Effector memory CD8-positive, alpha-beta T cell (primary cell): ENCODE results near the gene BMF.

Experiments used
- ATAC-seq: fragments of 150-1000 bp; cut with Tn5 transposase; replicated peaks from 2 replicates; pipeline ENCODE4 v1.10.0; 2021; ENCODE audit warnings: mild to moderate bottlenecking, moderate library complexity
- DNase-seq, 3 experiments: peaks; one replicate each; pipeline ENCODE4 v3.0.0; 2021
- H3K27ac Mint-ChIP-seq, 2 donors: one replicate each; pipeline ENCODE4 v1.8.0; 2022; ENCODE audit warnings: mild to moderate bottlenecking in 2 of 2, mixed read lengths in 2 of 2, moderate library complexity in 2 of 2
- H3K27me3 Mint-ChIP-seq, 2 donors: one replicate each; pipeline ENCODE4 v1.8.0; 2022; ENCODE audit warnings: mixed read lengths in 2 of 2
- H3K36me3 Mint-ChIP-seq: one replicate; pipeline ENCODE4 v1.8.0; 2022; ENCODE audit warnings: mild to moderate bottlenecking, moderate library complexity, mixed read lengths; ENCODE audit not compliant: insufficient read depth
- H3K4me1 Mint-ChIP-seq, 2 donors: one replicate each; pipeline ENCODE4 v1.8.0; 2022; ENCODE audit warnings: low read depth in 2 of 2, mixed read lengths in 2 of 2
- H3K4me3 Mint-ChIP-seq, 2 donors: one replicate each; pipeline ENCODE4 v1.8.0; 2022; ENCODE audit warnings: mild to moderate bottlenecking in 2 of 2, mixed read lengths in 2 of 2, moderate library complexity in 2 of 2
- H3K9me3 Mint-ChIP-seq, 2 donors: one replicate each; pipeline ENCODE4 v1.8.0; 2022; ENCODE audit warnings: mixed read lengths in 2 of 2

BMF gene

GRCh38 chr15:40055576-40056293 lies 52.9 kb downstream of the BMF start:
- peaks cover 40 to 54% of the 10 kb centered on the region in 2 donors for H3K4me1 Mint-ChIP-seq
- ATAC-seq = no peak
- H3K27me3 Mint-ChIP-seq = no peaks in the 10 kb centered on the region

GRCh38 chr15:40054855-40055575 lies 53.7 kb downstream of the BMF start:
- Mint-ChIP-seq H3K4me1 (peaks cover 42 to 58% of the 10 kb centered on the region in 2 donors), H3K9me3 (no peaks in the 10 kb centered on the region), H3K27me3 (no peaks in the 10 kb centered on the region), H3K4me3 (peak overlapping the region; percentile 70 to 77), H3K27ac (peak overlapping the region; percentile 67 to 88), H3K36me3 (peaks cover 7% of the 10 kb centered on the region)
- ATAC-seq (peak; percentile 63), DNase-seq (no peak)

More at GRCh38 chr15:40055576-40056293, 52.9 kb downstream of the BMF start:
- H3K9me3 Mint-ChIP-seq = no peaks in the 10 kb centered on the region
- peaks cover 4% of the 10 kb centered on the region for H3K36me3 Mint-ChIP-seq
- peak overlapping the region in 1 of 2 donors; percentile 77 for H3K4me3 Mint-ChIP-seq
- DNase-seq = no peak
- H3K27ac Mint-ChIP-seq = peak overlapping the region; percentile 67 to 88

DNA sequence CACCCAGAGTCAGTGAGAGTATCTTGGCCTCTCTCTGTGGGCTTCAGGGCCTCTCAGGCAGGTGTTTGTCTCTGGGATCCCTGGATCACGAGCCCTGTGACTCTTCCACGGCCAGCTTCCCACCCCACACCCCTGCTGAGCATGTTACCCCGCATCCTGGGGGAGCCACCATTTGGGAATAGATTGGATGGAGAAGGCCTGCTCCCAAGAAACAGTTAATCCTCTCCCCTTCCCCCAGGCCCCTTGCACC lies 54.1 kb downstream of the BMF start:
- H3K36me3 Mint-ChIP-seq = peaks cover 8% of the 10 kb centered on the region
- H3K4me3 Mint-ChIP-seq = peak overlapping the region; percentile 70 to 77
- no peaks in the 10 kb centered on the region for H3K9me3 Mint-ChIP-seq
- no peaks in the 10 kb centered on the region for H3K27me3 Mint-ChIP-seq
- DNase-seq (no peak), ATAC-seq (no peak)
- H3K27ac Mint-ChIP-seq = peak overlapping the region; percentile 41 to 88
- peaks cover 47 to 61% of the 10 kb centered on the region in 2 donors for H3K4me1 Mint-ChIP-seq

- DNase-seq = no peak
- peaks cover 10% of the 10 kb centered on the region for H3K36me3 Mint-ChIP-seq
- H3K9me3 Mint-ChIP-seq = no peaks in the 10 kb centered on the region
- H3K4me1 Mint-ChIP-seq = peaks cover 52 to 64% of the 10 kb centered on the region in 2 donors
- H3K27me3 Mint-ChIP-seq = no peaks in the 10 kb centered on the region
- H3K4me3 Mint-ChIP-seq = peak overlapping the region; percentile 70 to 77
- peak overlapping the region; percentile 41 to 88 for H3K27ac Mint-ChIP-seq
- ATAC-seq = no peak
Measured at GRCh38 chr15:40053831-40054604, 54.7 kb downstream of the BMF start.

- Mint-ChIP-seq H3K9me3 (no peaks in the 10 kb centered on the region), H3K4me1 (peaks cover 52 to 63% of the 10 kb centered on the region in 2 donors), H3K4me3 (peak overlapping the region; percentile 7 to 54), H3K27me3 (no peaks in the 10 kb centered on the region), H3K27ac (peak overlapping the region in 1 of 2 donors; percentile 41), H3K36me3 (peaks cover 12% of the 10 kb centered on the region)
- DNase-seq (no peak), ATAC-seq (no peak)
Measured at GRCh38 chr15:40053079-40053830, 55.4 kb downstream of the BMF start.

DNA sequence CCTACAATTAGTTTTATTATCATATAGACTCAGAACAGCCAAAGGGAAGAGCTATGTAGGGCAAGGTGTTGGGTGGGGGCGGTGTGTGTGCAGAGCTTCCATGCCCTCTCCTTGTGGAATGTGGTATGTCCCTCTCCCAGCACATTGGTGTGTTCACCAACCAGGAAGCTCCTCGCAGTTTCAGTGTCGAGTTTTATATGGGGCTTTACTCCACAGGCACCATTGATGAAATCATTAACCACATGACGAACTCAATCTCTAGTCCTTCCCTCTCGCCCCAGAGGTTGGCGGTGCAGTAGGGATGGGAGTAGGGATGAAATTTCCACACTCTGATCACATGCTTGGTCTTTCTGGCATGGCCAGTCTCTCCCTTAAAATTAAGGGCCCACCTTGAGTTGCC lies 56.1 kb downstream of the BMF start:
- peaks cover 52 to 63% of the 10 kb centered on the region in 2 donors for H3K4me1 Mint-ChIP-seq
- DNase-seq = no peak
- H3K27me3 Mint-ChIP-seq = no peaks in the 10 kb centered on the region
- no peaks in the 10 kb centered on the region for H3K9me3 Mint-ChIP-seq
- H3K36me3 Mint-ChIP-seq = peaks cover 15% of the 10 kb centered on the region
- H3K27ac Mint-ChIP-seq = peak overlapping the region in 1 of 2 donors; percentile 92
- no peak for ATAC-seq
- H3K4me3 Mint-ChIP-seq = peak overlapping the region in 1 of 2 donors; percentile 54

GRCh38 chr15:40051616-40052415 lies 56.9 kb downstream of the BMF start:
- H3K4me1 Mint-ChIP-seq = peaks cover 54 to 65% of the 10 kb centered on the region in 2 donors
- no peak for DNase-seq
- H3K27ac Mint-ChIP-seq = peak overlapping the region in 1 of 2 donors; percentile 92
- peaks cover 15% of the 10 kb centered on the region for H3K36me3 Mint-ChIP-seq
- no peaks in the 10 kb centered on the region for H3K27me3 Mint-ChIP-seq
- no peaks in the 10 kb centered on the region for H3K9me3 Mint-ChIP-seq
- no peak overlapping the region for H3K4me3 Mint-ChIP-seq
- no peak for ATAC-seq

GRCh38 chr15:40050788-40051470 lies 57.8 kb downstream of the BMF start:
- Mint-ChIP-seq H3K36me3 (peaks cover 15% of the 10 kb centered on the region), H3K4me1 (peaks cover 54 to 65% of the 10 kb centered on the region in 2 donors), H3K27ac (peak overlapping the region; percentile 38 to 92), H3K9me3 (no peaks in the 10 kb centered on the region), H3K27me3 (no peaks in the 10 kb centered on the region), H3K4me3 (no peak overlapping the region)
- DNase-seq = no peak
- peak; percentile 24 for ATAC-seq

- no peaks in the 10 kb centered on the region for H3K27me3 Mint-ChIP-seq
- H3K4me1 Mint-ChIP-seq = peaks cover 47 to 57% of the 10 kb centered on the region in 2 donors
- peaks cover 15% of the 10 kb centered on the region for H3K36me3 Mint-ChIP-seq
- H3K9me3 Mint-ChIP-seq = no peaks in the 10 kb centered on the region
- ATAC-seq = no peak
- no peak for DNase-seq
- peak overlapping the region; percentile 89 to 94 for H3K27ac Mint-ChIP-seq
- peak overlapping the region; percentile 62 to 71 for H3K4me3 Mint-ChIP-seq
Measured at GRCh38 chr15:40048926-40049475, 59.7 kb downstream of the BMF start.

- no peaks in the 10 kb centered on the region for H3K27me3 Mint-ChIP-seq
- peaks cover 41 to 51% of the 10 kb centered on the region in 2 donors for H3K4me1 Mint-ChIP-seq
- H3K27ac Mint-ChIP-seq = peak overlapping the region; percentile 89 to 94
- peak; percentile 28 for ATAC-seq
- H3K9me3 Mint-ChIP-seq = no peaks in the 10 kb centered on the region
- H3K36me3 Mint-ChIP-seq = peaks cover 15% of the 10 kb centered on the region
- DNase-seq = no peak
- peak overlapping the region; percentile 62 to 71 for H3K4me3 Mint-ChIP-seq
Measured at GRCh38 chr15:40048211-40048792, 60.4 kb downstream of the BMF start.

- Mint-ChIP-seq H3K9me3 (no peaks in the 10 kb centered on the region), H3K27me3 (no peaks in the 10 kb centered on the region), H3K27ac (peak overlapping the region; percentile 89 to 94), H3K4me3 (peak overlapping the region; percentile 62 to 71), H3K36me3 (peaks cover 17% of the 10 kb centered on the region), H3K4me1 (peaks cover 41 to 45% of the 10 kb centered on the region in 2 donors)
- DNase-seq = peak in 1 of 3 experiments; percentile 12
- ATAC-seq = peak; percentile 49
Measured at GRCh38 chr15:40047415-40048210, 61.1 kb downstream of the BMF start.
